ENCODE results near the gene PKP3.

Gene PKP3

DNA sequence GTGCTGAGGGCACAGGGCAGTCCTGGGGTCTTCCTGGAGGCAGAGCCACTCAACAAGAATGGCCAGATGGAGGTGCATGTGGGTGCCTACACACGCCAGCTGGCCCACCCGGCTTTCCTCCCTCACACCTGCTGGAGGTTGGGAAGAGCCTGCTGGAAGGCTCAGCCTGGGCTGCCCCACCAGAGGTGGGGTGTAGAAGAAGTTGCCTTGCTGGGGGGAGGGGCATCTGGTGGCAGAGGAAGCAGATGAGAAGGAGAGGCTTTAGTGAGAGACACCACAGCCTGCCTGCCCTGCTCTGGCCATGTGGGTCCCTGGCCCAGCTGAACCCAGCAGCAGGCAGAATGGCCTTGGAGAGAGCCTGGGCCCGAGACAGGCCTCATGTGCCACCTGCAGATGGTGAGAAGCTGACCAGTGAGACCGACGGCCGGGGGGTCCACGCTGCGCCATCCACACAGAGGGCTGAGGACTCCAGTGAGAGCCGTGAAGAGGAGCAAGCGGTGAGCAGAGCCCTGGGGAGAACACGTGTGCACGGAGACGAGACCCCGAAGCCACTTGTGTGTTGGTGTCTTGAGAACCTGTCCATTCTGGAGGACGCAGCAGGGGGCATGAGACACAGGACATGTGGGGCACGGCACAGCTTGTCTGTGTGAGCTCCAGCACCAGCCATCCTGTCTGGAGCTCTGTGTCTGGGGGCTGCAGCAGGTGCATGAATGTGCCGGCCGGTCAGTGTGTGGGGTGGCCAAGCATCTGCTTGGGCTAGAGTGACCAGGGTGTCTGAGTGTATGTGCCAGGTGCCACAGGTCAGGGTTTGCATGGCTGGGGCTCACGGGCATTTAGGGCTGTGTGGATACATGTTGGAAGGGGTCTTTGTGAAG, 22.1 kb upstream of the PKP3 start:
- DNase-seq (ENCODE audit: low read depth), result no peak
- TF ChIP-seq, protein P1, sequence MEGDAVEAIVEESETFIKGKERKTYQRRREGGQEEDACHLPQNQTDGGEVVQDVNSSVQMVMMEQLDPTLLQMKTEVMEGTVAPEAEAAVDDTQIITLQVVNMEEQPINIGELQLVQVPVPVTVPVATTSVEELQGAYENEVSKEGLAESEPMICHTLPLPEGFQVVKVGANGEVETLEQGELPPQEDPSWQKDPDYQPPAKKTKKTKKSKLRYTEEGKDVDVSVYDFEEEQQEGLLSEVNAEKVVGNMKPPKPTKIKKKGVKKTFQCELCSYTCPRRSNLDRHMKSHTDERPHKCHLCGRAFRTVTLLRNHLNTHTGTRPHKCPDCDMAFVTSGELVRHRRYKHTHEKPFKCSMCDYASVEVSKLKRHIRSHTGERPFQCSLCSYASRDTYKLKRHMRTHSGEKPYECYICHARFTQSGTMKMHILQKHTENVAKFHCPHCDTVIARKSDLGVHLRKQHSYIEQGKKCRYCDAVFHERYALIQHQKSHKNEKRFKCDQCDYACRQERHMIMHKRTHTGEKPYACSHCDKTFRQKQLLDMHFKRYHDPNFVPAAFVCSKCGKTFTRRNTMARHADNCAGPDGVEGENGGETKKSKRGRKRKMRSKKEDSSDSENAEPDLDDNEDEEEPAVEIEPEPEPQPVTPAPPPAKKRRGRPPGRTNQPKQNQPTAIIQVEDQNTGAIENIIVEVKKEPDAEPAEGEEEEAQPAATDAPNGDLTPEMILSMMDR (IDR thresholded peaks at IDR 0.05; ENCODE audit: low read length, missing control alignments), result no peak
- H3K4me3 ChIP-seq (replicated peaks; ENCODE audit: low read depth, low read length), result no peak overlapping the region

DNA sequence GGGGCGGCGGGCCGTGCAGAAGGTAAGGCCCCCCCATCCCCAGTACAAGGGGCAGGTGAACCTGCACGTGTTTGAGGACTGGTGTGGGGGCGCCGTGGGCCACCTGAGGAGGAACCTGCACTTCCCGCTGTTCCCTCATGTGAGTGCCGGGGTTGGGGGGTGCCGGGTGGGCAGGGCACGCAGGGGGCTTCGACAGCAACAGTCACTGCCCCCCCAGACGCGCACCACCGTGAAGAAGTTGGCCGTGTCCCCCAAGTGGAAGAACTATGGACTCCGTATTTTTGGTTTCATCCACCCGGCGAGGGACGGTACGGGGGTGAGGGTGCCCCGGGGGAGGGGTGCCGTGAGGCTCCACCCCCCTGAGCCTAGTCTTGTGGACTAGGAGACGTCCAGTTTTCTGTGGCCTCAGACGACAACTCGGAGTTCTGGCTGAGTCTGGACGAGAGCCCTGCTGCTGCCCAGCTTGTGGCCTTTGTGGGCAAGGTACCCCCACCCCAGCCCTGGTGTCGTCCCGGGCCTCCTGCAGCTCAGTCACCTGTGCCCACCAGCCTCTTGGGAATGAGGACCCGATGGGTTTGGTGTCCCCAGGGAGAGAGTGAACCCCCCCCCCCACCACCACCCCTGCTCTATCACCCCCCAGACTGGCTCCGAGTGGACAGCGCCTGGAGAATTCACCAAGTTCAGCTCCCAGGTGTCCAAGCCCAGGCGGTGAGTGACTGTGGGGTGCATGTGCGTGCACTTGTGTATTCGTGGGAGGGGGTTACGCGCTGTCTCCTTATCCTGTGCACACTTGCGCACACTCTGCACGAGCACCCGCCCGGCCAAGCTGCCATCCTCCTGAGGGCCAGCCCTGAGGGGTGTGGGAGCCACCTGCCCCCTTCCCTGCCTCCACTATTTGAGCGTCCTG, 20.9 kb upstream of the PKP3 start:
- TF ChIP-seq, protein P1 (IDR thresholded peaks at IDR 0.05; ENCODE audit: low read length, missing control alignments), result no peak
- DNase-seq (ENCODE audit: low read depth), result no peak
- H3K4me3 ChIP-seq (replicated peaks; ENCODE audit: low read depth, low read length), result no peak overlapping the region

DNA sequence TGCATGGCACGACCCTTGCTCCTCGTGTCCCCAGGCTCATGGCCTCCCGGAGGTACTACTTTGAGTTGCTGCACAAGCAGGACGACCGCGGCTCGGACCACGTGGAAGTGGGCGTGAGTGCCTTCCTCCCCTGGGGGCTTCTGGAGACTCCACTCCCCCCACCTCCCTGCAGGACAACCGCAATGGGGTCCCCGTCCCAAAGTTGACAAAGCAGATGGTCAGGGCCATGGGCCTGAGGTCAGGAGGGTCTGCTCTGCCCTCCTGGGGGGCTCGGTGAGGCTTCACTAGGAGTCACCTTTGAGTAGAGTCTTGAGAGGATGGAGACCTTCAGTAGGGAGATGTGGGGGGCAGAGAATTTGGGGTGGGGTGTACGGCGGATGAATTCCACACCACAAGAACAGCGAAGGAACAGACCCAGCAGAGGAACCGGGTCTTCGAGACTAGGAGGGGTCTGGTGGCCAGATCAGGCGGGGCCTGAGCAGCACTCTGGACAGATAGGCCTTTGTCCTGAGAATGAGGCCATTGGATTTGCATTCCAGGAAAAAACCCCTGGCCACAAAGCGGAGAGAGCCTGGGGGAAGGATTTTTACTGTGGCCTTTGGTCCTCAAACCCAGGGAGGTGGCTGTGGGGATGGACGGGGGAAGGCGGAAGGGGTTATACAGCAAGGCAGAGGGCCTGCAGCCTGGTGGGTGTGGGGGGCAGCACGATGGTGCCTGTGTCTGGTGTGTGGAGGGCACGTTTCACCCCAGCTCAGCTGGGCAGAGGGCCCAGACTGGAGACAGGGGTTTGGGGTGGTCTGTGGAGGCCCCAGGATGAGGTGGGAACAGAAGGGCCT, 20.1 kb upstream of the PKP3 start:
- no peak overlapping the region for H3K4me3 ChIP-seq (replicated peaks; ENCODE audit: low read depth, low read length)
- TF ChIP-seq, protein P1 (IDR thresholded peaks at IDR 0.05; ENCODE audit: low read length, missing control alignments), result no peak
- no peak for DNase-seq (ENCODE audit: low read depth)

DNA sequence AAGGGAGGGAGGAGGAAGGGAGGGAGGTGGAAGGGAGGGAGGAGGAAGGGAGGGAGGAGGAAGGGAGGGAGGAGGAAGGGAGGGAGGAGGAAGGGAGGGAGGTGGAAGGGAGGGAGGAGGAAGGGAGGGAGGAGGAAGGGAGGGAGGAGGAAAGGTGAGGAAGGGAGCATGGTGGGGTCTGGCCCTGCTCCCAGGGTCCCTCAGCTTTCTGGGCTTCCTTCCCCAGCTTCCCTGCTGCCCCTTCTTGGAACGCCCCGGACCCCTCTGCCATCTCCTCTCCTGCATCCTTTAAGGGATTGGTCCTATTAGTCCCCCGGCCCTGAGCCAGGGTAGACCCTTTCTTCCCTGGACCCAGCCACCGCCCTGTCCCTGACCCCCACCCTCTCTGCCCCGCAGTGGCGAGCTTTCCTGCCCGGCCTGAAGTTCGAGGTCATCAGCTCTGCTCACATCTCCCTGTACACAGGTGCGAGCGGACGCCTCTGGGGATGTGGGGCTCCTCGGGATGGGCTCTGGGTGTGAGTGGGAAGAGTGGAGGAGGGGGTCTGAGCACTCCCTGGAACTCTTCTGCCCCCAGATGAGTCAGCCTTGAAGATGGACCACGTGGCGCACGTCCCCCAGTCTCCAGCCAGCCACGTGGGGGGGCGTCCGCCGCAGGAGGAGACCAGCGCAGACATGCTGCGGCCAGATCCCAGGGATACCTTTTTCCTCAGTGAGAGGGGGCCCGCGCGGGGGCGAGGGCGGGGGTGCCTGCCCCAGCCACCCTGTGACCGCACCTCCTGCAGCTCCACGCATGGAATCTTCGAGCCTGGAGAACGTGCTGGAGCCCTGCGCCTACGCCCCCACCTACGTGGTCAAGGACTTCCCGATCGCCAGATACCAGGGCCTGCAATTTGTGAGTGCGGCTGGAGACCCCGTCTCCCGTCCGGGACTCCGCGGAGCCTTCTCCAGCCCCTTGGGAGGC, 18.7 kb upstream of the PKP3 start:
- TF ChIP-seq, protein P1 (IDR thresholded peaks at IDR 0.05; ENCODE audit: low read length, missing control alignments), result no peak
- no peak overlapping the region for H3K4me3 ChIP-seq (replicated peaks; ENCODE audit: low read depth, low read length)
- no peak for DNase-seq (ENCODE audit: low read depth)

DNA sequence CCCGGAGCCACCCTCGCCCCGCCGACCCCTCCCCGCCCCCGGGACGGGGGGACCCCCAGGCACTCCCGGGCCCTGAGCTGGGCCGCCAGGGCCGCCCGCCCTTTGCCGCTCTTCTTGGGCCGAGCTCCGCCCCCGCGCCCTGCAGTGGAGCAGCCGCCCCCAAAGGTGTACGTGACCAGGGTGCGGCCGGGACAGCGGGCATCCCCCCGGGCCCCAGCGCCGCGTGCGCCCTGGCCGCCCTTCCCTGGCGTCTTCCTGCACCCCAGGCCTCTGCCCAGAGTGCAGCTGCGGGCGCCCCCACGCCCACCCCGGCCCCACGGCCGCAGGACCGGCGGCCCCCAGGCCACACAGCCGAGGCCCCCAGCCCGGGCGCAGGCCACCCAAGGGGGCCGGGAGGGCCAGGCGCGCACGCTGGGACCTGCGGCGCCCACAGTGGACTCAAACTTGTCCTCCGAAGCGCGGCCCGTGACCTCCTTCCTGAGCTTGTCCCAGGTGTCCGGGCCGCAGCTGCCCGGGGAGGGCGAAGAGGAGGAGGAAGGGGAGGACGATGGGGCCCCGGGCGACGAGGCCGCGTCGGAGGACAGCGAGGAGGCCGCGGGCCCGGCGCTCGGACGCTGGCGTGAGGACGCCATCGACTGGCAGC, 17.4 kb upstream of the PKP3 start:
- H3K4me3 ChIP-seq (replicated peaks; ENCODE audit: low read depth, low read length), result no peak overlapping the region
- TF ChIP-seq, protein P1 (IDR thresholded peaks at IDR 0.05; ENCODE audit: low read length, missing control alignments), result no peak
- no peak for DNase-seq (ENCODE audit: low read depth)

Data from fibroblast of pulmonary artery (primary cell).